Measurements from ENCODE around the gene GLIPR2.

Gene GLIPR2

DNA sequence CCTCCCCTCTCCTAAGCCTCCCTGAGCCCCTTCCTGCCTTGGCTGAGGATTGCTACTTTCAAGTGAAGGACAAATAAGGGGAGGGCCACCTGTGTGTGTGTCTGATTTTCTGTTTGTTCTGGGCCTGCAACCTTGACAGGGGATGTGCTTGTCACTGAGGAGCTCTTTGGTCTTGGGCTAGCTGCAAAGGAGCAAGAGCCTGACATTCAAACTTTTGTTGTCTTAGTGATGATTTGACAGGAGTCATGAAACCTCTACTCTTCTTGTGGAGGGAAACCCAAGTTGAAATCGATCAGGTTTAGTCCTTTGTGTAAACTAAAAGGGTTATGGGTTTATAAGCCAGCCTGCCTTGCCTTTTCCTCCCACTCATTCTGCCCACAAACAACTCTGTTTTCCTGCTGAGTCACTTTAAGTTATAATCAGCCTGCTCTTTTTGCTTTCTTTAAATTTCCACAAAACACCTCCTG is 71.0 kb downstream of the GLIPR2 start:
- DNase-seq = no peak

GRCh38 chr9:36208521-36209253 is 72.2 kb downstream of the GLIPR2 start:
- DNase-seq = no peak

DNA sequence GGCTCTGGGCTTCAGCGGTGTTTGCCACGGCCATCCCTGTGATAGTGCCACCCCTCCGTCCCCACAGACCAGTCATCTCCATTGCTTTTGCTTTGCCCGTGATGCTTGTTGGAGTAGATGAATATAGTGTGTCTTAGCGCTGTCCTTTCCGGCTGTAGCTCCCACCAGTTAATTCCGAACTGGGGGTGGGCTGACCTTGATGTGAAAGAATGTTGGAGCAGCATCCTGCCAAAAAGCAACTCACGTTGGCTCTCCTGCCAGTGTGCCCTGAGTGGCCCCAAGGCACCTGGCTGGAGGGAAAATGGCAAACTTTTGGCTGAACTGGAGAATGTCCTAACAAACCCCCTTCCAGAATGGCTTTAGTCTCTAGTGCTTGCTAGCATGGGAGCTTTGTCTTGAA is 74.2 kb downstream of the GLIPR2 start:
- DNase-seq = no peak

- DNase-seq = no peak
Observed at GRCh38 chr9:36211510-36211909, 75.0 kb downstream of the GLIPR2 start.

- DNase-seq = no peak
Observed at GRCh38 chr9:36213387-36213786, 76.9 kb downstream of the GLIPR2 start.
